A549 (cell line): ENCODE data around the gene BEND4. TPM values are rescaled to one million over a fixed set of nuclear protein-coding genes. Genes with fewer than 3 reads are reported as not detected.

ENCODE experiments used
- ATAC-seq, 2 experiments: fragments of 200-7000 bp in 1 of 2; fragments of >200 bp in 1 of 2; cut with Nextera tagmentation in 1 of 2; cut with Tn5 transposase in 1 of 2; 3 replicates each; pipeline versions ENCODE4 v1.8.0 to v1.9.1; 2018 to 2020; ENCODE audit warnings: mild to moderate bottlenecking in 1 of 2, moderate library complexity in 1 of 2
- CTCF ChIA-PET: fragments of 300-600 bp; sonication (Branson Sonifier 250); formaldehyde crosslinking; extraction: SDS; loops from one replicate; lab custom pipeline; 2021; ENCODE audit warnings: antibody characterized with exemption, inconsistent platforms; lab: Yijun Ruan, JAX
- POLR2A ChIA-PET: fragments of 350-600 bp; formaldehyde crosslinking; extraction: SDS; loops from one replicate; lab custom pipeline; 2021; ENCODE audit warnings: antibody characterized with exemption, inconsistent platforms; lab: Yijun Ruan, JAX
- DNase-seq, 2 experiments: peaks; one replicate each; pipeline versions ENCODE4 v3.0.0 to v3.0.0-alpha.2; 2011 to 2016; ENCODE audit warnings: low read depth in 1 of 2, low spot score in 1 of 2
- FAIRE-seq: peaks from 2 replicates; lab custom pipeline; 2011; peaks lifted over from hg19 to GRCh38; lab: Jason Lieb, UNC
- H3K27ac ChIP-seq, 2 experiments: fragments of >200 bp; sonication (Bioruptor Twin); formaldehyde crosslinking; 3 replicates each; pipeline ENCODE4 v1.5.1; 2016 to 2017
- H3K4me1 ChIP-seq: fragments of >200 bp; sonication (Bioruptor Twin); formaldehyde crosslinking; 3 replicates; pipeline ENCODE4 v1.6.1; 2016
- H3K4me2 ChIP-seq: fragments of >200 bp; sonication (Bioruptor Twin); formaldehyde crosslinking; 3 replicates; pipeline ENCODE4 v1.6.1; 2016
- H3K4me3 ChIP-seq: fragments of >200 bp; sonication (Bioruptor Twin); formaldehyde crosslinking; 3 replicates; pipeline ENCODE4 v1.5.1; 2016
- H3K9me3 ChIP-seq: fragments of >200 bp; sonication (Bioruptor Twin); formaldehyde crosslinking; 3 replicates; pipeline ENCODE4 v1.6.1; 2016
- CBX8 ChIP-seq: fragments of 200-600 bp; sonication (generic); IDR thresholded peaks from 2 replicates; pipeline ENCODE4 v1.6.1; 2016
- CHD2 ChIP-seq: fragments of 150-350 bp; IDR thresholded peaks from 2 replicates; pipeline ENCODE4 v1.6.1; 2014; ENCODE audit warnings: low read length; ENCODE audit not compliant: partially characterized antibody
- EHF ChIP-seq: fragments of 250-450 bp; sonication (Bioruptor Pico); IDR thresholded peaks from 2 replicates; pipeline ENCODE4 v1.5.0; 2020; ENCODE audit warnings: mild to moderate bottlenecking
- EHMT2 ChIP-seq: fragments of 200-600 bp; sonication (generic); IDR thresholded peaks from 2 replicates; pipeline ENCODE4 v1.6.1; 2016; ENCODE audit warnings: antibody characterized with exemption, low read depth, mild to moderate bottlenecking, moderate library complexity
- EP300 ChIP-seq, 2 experiments: fragments of >200 bp; sonication (Bioruptor Twin); formaldehyde crosslinking; IDR thresholded peaks; 2 replicates in 1 of 2; 3 replicates in 1 of 2; pipeline ENCODE4 v1.6.1; 2016 to 2017
- FOXS1 ChIP-seq: fragments of 250-450 bp; sonication (Bioruptor Pico); IDR thresholded peaks from 2 replicates; pipeline ENCODE4 v1.5.0; 2020; ENCODE audit warnings: mild to moderate bottlenecking, moderate library complexity
- GATA3 ChIP-seq: IDR thresholded peaks from 2 replicates; pipeline ENCODE4 v1.6.1; 2012; ENCODE audit warnings: borderline replicate concordance
- HDAC2 ChIP-seq: fragments of 200-600 bp; sonication (generic); IDR thresholded peaks from 2 replicates; pipeline ENCODE4 v1.6.1; 2016
- HOXA7 ChIP-seq: fragments of 250-450 bp; sonication (Bioruptor Pico); IDR thresholded peaks from 2 replicates; pipeline ENCODE4 v1.5.0; 2020; ENCODE audit warnings: mild to moderate bottlenecking, moderate library complexity
- HOXB5 ChIP-seq: fragments of 250-450 bp; sonication (Bioruptor Pico); IDR thresholded peaks from 2 replicates; pipeline ENCODE4 v1.5.0; 2020; ENCODE audit warnings: mild to moderate bottlenecking, moderate library complexity
- KDM1A ChIP-seq: fragments of 200-600 bp; sonication (generic); IDR thresholded peaks from 2 replicates; pipeline ENCODE4 v1.6.1; 2016; ENCODE audit warnings: low read depth, mild to moderate bottlenecking
- KDM5A ChIP-seq: fragments of 200-600 bp; sonication (generic); IDR thresholded peaks from 2 replicates; pipeline ENCODE4 v1.6.1; 2016; ENCODE audit warnings: antibody characterized with exemption, mild to moderate bottlenecking
- MAZ ChIP-seq: fragments of 150-350 bp; IDR thresholded peaks from 2 replicates; pipeline ENCODE4 v1.6.1; 2014; ENCODE audit warnings: antibody characterized with exemption, low read depth, low read length, borderline replicate concordance
- MYC ChIP-seq: IDR thresholded peaks from 2 replicates; pipeline ENCODE4 v1.6.1; 2012; ENCODE audit warnings: mild to moderate bottlenecking, inconsistent platforms, low read length, improper control_type of control experiment, borderline replicate concordance
- NPAS2 ChIP-seq: fragments of 250-450 bp; sonication (Bioruptor Pico); IDR thresholded peaks from 2 replicates; pipeline ENCODE4 v1.8.0; 2022; ENCODE audit warnings: mild to moderate bottlenecking, moderate library complexity, borderline replicate concordance
- NR3C1 ChIP-seq: fragments of >200 bp; sonication (Bioruptor Twin); formaldehyde crosslinking; IDR thresholded peaks from 3 replicates; pipeline ENCODE4 v1.6.1; 2017
- POLR2A ChIP-seq: IDR thresholded peaks from 2 replicates; pipeline ENCODE4 v1.6.1; 2012; ENCODE audit warnings: mild to moderate bottlenecking, low read length
- POLR2AphosphoS2 ChIP-seq: conservative IDR thresholded peaks from 2 replicates; pipeline ENCODE4 v1.6.1; 2012; ENCODE audit warnings: low read length, improper control_type of control experiment, inconsistent platforms
- RAD21 ChIP-seq, 2 experiments: fragments of >200 bp in 1 of 2; sonication (Bioruptor Twin) in 1 of 2; formaldehyde crosslinking in 1 of 2; IDR thresholded peaks in 1 of 2; conservative IDR thresholded peaks in 1 of 2; 2 replicates in 1 of 2; 3 replicates in 1 of 2; pipeline ENCODE4 v1.6.1; 2012 to 2018; ENCODE audit warnings: inconsistent platforms in 1 of 2
- RNF2 ChIP-seq: fragments of 200-600 bp; sonication (generic); IDR thresholded peaks from 2 replicates; pipeline ENCODE4 v1.6.1; 2016; ENCODE audit warnings: low read depth, mild to moderate bottlenecking, antibody characterized with exemption, moderate library complexity, borderline replicate concordance
- TFCP2L1 ChIP-seq: fragments of 250-450 bp; sonication (Bioruptor Pico); IDR thresholded peaks from 2 replicates; pipeline ENCODE4 v1.5.0; 2021; ENCODE audit warnings: mild to moderate bottlenecking
- TP53 ChIP-seq: fragments of 250-450 bp; sonication (Bioruptor Pico); IDR thresholded peaks from 2 replicates; pipeline ENCODE4 v1.5.0; 2021; ENCODE audit warnings: mild to moderate bottlenecking, moderate library complexity
- ZFP36 ChIP-seq: fragments of 450-650 bp; IDR thresholded peaks from 2 replicates; pipeline ENCODE4 v1.6.1; 2014; ENCODE audit warnings: borderline replicate concordance; ENCODE audit not compliant: partially characterized antibody
- ZNF302 ChIP-seq: fragments of 250-450 bp; sonication (Bioruptor Pico); IDR thresholded peaks from 2 replicates; pipeline ENCODE4 v1.9.0; 2021; ENCODE audit warnings: inconsistent platforms, mild to moderate bottlenecking, moderate library complexity
- whole genome bisulfite sequencing: methylation state at CpG from one replicate; pipeline ENCODE4 v1.1.6; 2017; ENCODE audit errors: missing lambda C conversion rate; 5-methylcytosine and 5-hydroxymethylcytosine counted together
- polyA plus RNA-seq, 4 experiments: library from polyadenylated mRNA; depleted of rRNA in 3 of 4; stranded (reverse); fragments of >200 nt; fragmentation: RNase III in 1 of 4; extraction: RNeasy Plus Mini Kit Qiagen cat#74134 plus additional on column Dnase treatment in 1 of 4; gene quantifications; 2 replicates in 3 of 4; 3 replicates in 1 of 4; pipeline ENCODE4 v1.2.3, GENCODE V29; 2011 to 2017
- TF ChIP-seq, protein P1 (sequence below): fragments of >200 bp; sonication (Bioruptor Twin); formaldehyde crosslinking; IDR thresholded peaks from 3 replicates; pipeline ENCODE4 v1.5.1; 2016
- TF ChIP-seq, protein P2 (sequence below): fragments of 150-350 bp; IDR thresholded peaks from 2 replicates; pipeline ENCODE4 v1.6.1; 2014; ENCODE audit warnings: low read depth, mild to moderate bottlenecking, low read length
- TF ChIP-seq, protein P3 (sequence below): fragments of 250-450 bp; sonication (Bioruptor Pico); IDR thresholded peaks from 2 replicates; pipeline ENCODE4 v1.5.0; 2021; ENCODE audit warnings: mild to moderate bottlenecking, moderate library complexity, borderline replicate concordance
- TF ChIP-seq, protein P4 (sequence below): fragments of 250-450 bp; sonication (Bioruptor Pico); IDR thresholded peaks from 2 replicates; pipeline ENCODE4 v1.5.0; 2020; ENCODE audit warnings: low read depth, mild to moderate bottlenecking, moderate library complexity

The BEND4 gene
- polyA plus RNA-seq, 2 of the 4 experiments (the other 2 are of a cell fraction): not detected

DNA sequence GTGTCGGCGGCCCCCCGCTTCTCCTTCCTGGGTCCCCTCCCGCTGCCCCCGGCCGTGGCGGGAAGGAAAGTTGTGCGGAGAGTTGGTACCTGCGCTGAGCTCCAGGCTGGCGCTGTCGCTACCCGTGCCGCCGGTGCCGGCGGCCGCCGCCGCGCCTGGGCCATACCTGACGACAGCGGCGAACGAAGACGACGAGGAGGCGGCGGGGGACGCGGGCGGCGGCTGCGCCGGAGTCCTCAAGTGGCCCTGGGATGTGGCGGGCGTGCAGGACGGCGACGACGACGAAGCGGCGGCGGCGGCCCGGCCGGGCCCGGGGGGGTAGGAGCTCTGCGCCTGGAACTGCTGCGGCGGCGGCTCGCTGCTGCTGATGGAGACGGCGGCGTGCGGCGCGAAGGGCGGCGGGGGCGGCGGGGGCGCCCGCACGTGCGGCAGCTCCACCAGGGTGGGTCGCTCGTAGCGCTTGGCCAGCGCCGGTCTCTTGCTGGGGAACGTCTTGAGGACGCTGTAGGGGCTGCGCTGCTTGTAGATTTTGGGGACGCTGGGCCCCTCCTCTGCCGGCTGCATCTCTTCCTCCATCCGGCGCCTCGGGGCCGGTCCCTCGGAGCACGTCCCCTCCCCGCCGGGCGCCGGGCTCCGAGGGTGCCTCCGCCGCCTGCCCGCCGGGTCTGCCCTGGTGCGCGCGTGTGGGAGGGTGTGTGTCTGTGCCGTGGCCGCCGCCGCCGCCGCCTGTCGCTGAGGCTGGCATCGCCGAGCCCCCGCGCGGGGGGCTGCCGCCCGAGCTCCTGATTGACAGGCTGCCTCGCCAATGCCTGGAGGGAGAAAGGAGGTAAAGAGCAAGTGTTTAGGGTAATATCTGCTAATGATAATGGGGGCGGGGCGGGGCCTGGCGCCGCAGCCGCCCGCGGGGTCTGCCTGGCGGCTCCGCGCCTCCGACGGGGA lies 618 bp downstream of the BEND4 start:
- Histone ChIP-seq H3K4me2 (peak overlapping the region; percentile 72), H3K9me3 (no peaks in the 10 kb centered on the region), H3K27ac (no peak overlapping the region), H3K4me3 (peak overlapping the region; percentile 42), H3K4me1 (no peaks in the 10 kb centered on the region)
- ATAC-seq: peak in 1 of 2 experiments; percentile 68; a peak in 3 of 6 replicates
- ChIA-PET CTCF (no interaction called here), POLR2A (no interaction called here)
- TF ChIP-seq POLR2AphosphoS2 (no peak), POLR2A (no peak), EP300 (IDR thresholded peaks at IDR 0.05) (no peak), ZNF302 (CRISPR knock-in tag) (no peak), GATA3 (no peak), NPAS2 (CRISPR knock-in tag) (no peak), HOXA7 (CRISPR knock-in tag) (no peak), ZFP36 (no peak), RAD21 (conservative IDR thresholded peaks at IDR 0.05 in 1 of 2, IDR thresholded peaks at IDR 0.05 in 1 of 2) (no peak), KDM1A (no peak), CBX8 (no peak)
- TF ChIP-seq, protein P1, sequence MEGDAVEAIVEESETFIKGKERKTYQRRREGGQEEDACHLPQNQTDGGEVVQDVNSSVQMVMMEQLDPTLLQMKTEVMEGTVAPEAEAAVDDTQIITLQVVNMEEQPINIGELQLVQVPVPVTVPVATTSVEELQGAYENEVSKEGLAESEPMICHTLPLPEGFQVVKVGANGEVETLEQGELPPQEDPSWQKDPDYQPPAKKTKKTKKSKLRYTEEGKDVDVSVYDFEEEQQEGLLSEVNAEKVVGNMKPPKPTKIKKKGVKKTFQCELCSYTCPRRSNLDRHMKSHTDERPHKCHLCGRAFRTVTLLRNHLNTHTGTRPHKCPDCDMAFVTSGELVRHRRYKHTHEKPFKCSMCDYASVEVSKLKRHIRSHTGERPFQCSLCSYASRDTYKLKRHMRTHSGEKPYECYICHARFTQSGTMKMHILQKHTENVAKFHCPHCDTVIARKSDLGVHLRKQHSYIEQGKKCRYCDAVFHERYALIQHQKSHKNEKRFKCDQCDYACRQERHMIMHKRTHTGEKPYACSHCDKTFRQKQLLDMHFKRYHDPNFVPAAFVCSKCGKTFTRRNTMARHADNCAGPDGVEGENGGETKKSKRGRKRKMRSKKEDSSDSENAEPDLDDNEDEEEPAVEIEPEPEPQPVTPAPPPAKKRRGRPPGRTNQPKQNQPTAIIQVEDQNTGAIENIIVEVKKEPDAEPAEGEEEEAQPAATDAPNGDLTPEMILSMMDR: no peak
- TF ChIP-seq, protein P2, sequence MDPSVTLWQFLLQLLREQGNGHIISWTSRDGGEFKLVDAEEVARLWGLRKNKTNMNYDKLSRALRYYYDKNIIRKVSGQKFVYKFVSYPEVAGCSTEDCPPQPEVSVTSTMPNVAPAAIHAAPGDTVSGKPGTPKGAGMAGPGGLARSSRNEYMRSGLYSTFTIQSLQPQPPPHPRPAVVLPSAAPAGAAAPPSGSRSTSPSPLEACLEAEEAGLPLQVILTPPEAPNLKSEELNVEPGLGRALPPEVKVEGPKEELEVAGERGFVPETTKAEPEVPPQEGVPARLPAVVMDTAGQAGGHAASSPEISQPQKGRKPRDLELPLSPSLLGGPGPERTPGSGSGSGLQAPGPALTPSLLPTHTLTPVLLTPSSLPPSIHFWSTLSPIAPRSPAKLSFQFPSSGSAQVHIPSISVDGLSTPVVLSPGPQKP: no peak
- 0% methylated on average over 1 of the region's 122 CpGs for WGBS
- no peak for DNase-seq
- no peak for FAIRE-seq

DNA sequence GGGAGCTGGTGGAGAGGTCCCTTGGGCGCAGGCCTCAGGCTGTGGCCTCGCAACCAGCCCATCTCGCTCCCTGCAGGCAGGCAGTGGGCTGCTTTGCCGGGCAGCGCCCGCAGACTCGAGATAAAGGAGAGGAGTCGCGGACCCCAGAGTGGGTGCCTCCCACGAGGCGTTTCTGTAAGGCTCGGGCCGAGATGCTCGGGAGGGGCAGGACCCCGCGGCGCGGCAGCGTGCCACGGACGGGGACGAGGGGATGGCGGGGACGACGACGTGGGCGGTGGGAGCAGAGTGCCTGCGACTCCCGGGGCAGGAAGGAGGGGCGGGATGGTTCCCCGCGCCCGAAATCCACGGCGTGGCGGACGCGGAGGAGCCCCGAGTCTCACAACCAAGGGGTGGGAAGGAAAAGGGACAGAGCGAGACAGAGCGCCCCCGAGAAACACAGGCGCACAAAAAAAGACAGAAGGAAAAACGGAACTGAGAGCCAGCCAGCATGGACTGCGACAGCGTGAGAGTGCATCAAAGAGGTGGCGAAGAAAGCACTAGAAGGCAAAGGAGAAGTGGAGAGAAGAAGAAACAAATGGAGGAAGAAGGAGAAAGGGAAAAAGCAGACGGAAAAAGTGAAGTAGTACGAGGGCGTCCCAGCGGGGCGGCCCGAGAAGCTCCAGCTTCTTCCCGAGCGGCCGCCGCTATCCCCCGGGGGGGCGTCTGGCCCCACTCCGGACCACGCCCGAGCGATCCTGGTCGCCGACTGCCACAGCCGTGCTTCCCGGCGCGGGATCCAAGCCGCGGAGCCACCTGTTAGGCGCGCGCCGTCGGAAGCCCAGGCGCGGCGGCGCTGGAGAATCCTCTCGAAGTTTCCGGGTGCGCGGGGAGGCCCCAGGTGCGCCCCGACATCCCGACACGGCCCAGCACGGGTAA lies 1.5 kb downstream of the BEND4 start:
- Histone ChIP-seq H3K27ac (no peak overlapping the region), H3K4me1 (no peaks in the 10 kb centered on the region), H3K4me2 (peak overlapping the region; percentile 72), H3K4me3 (peak overlapping the region; percentile 42), H3K9me3 (no peaks in the 10 kb centered on the region)
- DNase-seq (no peak), FAIRE-seq (no peak), ATAC-seq (peak in 1 of 2 experiments; percentile 46; a peak in 3 of 6 replicates)
- POLR2A ChIA-PET: no interaction called here
- 28% methylated on average over 29 of the region's 89 CpGs for WGBS
- CTCF ChIA-PET: no interaction called here
- TF ChIP-seq, protein P2: no peak
- TF ChIP-seq TFCP2L1: no peak
- TF ChIP-seq KDM5A: no peak
- no peak for TF ChIP-seq NR3C1
- TF ChIP-seq TP53 (CRISPR knock-in tag): no peak
- TF ChIP-seq, protein P3, sequence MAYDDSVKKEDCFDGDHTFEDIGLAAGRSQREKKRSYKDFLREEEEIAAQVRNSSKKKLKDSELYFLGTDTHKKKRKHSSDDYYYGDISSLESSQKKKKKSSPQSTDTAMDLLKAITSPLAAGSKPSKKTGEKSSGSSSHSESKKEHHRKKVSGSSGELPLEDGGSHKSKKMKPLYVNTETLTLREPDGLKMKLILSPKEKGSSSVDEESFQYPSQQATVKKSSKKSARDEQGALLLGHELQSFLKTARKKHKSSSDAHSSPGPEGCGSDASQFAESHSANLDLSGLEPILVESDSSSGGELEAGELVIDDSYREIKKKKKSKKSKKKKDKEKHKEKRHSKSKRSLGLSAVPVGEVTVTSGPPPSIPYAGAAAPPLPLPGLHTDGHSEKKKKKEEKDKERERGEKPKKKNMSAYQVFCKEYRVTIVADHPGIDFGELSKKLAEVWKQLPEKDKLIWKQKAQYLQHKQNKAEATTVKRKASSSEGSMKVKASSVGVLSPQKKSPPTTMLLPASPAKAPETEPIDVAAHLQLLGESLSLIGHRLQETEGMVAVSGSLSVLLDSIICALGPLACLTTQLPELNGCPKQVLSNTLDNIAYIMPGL (CRISPR knock-in tag): no peak
- no peak for TF ChIP-seq MYC
- TF ChIP-seq RNF2: no peak
- TF ChIP-seq, protein P4, sequence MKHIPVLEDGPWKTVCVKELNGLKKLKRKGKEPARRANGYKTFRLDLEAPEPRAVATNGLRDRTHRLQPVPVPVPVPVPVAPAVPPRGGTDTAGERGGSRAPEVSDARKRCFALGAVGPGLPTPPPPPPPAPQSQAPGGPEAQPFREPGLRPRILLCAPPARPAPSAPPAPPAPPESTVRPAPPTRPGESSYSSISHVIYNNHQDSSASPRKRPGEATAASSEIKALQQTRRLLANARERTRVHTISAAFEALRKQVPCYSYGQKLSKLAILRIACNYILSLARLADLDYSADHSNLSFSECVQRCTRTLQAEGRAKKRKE: no peak
- TF ChIP-seq CHD2: no peak
- no peak for TF ChIP-seq MAZ
- TF ChIP-seq POLR2A: no peak
- no peak for TF ChIP-seq FOXS1 (CRISPR knock-in tag)
- TF ChIP-seq HOXB5 (CRISPR knock-in tag): no peak
- TF ChIP-seq EHF: no peak
- TF ChIP-seq EHMT2: no peak
- TF ChIP-seq HDAC2: no peak
